GM19438 (cell line): ENCODE results near the gene RASA4B.
"Not testable (repeated sequence)": the region's sequence is repeated elsewhere in the genome, so short reads cannot be mapped to it uniquely, and the experiment has no call there.

Experiments used
- ATAC-seq: cut with Tn5 transposase; IDR thresholded peaks from one replicate; pipeline ENCODE4 v1.9.1; 2021; ENCODE audit warnings: low read depth; ENCODE audit not compliant: unreplicated experiment

Gene RASA4B

GRCh38 chr7:102474736-102475435 lies 42.7 kb downstream of the RASA4B start:
- ATAC-seq = not testable (repeated sequence)

- ATAC-seq = not testable (repeated sequence)
These were observed 43.5 kb downstream of the RASA4B start for GRCh38 chr7:102474116-102474515.

- no peak for ATAC-seq
These were observed 44.1 kb downstream of the RASA4B start for GRCh38 chr7:102473271-102473991.

GRCh38 chr7:102472126-102473041 lies 45.2 kb downstream of the RASA4B start:
- ATAC-seq = no peak

- no peak for ATAC-seq
These were observed 45.8 kb downstream of the RASA4B start for GRCh38 chr7:102471791-102472125.

- ATAC-seq = no peak
These were observed 47.4 kb downstream of the RASA4B start for GRCh38 chr7:102469972-102470825.

- ATAC-seq = no peak
These were observed 48.1 kb downstream of the RASA4B start for GRCh38 chr7:102469351-102469971.

- no peak for ATAC-seq
These were observed 48.9 kb downstream of the RASA4B start for GRCh38 chr7:102468478-102469350.

GRCh38 chr7:102467581-102468477 lies 49.7 kb downstream of the RASA4B start:
- no peak for ATAC-seq

GRCh38 chr7:102466097-102466496 lies 51.5 kb downstream of the RASA4B start:
- no peak for ATAC-seq

- peak; percentile 81 for ATAC-seq
These were observed 52.8 kb downstream of the RASA4B start, which contains the start of the genes ALKBH4 and LRWD1 for GRCh38 chr7:102464577-102465280. ALKBH4 (minus strand) TSS chr7:102464863; CDS start chr7:102464836, 27 bp downstream. LRWD1 (plus strand) TSS chr7:102464984; CDS start chr7:102465081, 97 bp downstream.

- no peak for ATAC-seq
These were observed 53.6 kb downstream of the RASA4B start for GRCh38 chr7:102463841-102464576.

- ATAC-seq = no peak
These were observed 57.1 kb downstream of the RASA4B start for GRCh38 chr7:102460467-102460866.

GRCh38 chr7:102459221-102459844 lies 58.2 kb downstream of the RASA4B start:
- no peak for ATAC-seq

GRCh38 chr7:102457352-102457924 lies 60.1 kb downstream of the RASA4B start:
- ATAC-seq = no peak

- no peak for ATAC-seq
These were observed 61.2 kb downstream of the RASA4B start for GRCh38 chr7:102456327-102456726.
